Gastroesophageal sphincter (tissue), 3 donors: Measurements from ENCODE around the gene NBEA.

Experiments used
- POLR2A ChIP-seq, 2 donors: fragments of 450-650 bp; IDR thresholded peaks; one replicate each; pipeline ENCODE4 v1.6.1; 2017; ENCODE audit warnings: antibody characterized with exemption in 2 of 2, mild to moderate bottlenecking in 2 of 2, moderate library complexity in 1 of 2
- TF ChIP-seq, protein P1 (sequence below), 4 experiments: fragments of 200-600 bp in 2 of 4; fragments of 450-650 bp in 2 of 4; sonication (generic) in 1 of 4; IDR thresholded peaks; one replicate each; pipeline ENCODE4 v1.5.1; 2017 to 2019; ENCODE audit warnings: antibody characterized with exemption in 4 of 4, mild to moderate bottlenecking in 2 of 4, moderate library complexity in 2 of 4

DNA sequence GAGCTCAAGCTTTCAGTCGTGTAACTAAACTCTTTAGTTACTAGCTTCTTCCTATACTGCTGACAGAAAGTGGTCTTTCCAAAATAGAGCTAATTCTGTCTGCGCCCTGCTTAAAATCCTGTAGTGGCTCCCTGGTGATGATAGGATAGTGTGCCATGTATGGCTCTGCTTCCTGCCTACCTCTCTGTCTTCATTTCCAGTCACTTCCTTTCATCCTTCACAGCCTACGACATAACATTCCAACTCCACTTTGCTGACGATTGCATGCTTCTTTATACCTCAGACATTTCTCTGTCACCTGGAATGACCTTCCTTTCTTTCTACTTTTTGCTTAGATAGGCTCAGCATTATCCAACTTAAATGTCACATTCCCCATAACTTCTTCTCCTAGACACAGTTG, 343.6 kb downstream of the NBEA start:
- TF ChIP-seq, protein P1, sequence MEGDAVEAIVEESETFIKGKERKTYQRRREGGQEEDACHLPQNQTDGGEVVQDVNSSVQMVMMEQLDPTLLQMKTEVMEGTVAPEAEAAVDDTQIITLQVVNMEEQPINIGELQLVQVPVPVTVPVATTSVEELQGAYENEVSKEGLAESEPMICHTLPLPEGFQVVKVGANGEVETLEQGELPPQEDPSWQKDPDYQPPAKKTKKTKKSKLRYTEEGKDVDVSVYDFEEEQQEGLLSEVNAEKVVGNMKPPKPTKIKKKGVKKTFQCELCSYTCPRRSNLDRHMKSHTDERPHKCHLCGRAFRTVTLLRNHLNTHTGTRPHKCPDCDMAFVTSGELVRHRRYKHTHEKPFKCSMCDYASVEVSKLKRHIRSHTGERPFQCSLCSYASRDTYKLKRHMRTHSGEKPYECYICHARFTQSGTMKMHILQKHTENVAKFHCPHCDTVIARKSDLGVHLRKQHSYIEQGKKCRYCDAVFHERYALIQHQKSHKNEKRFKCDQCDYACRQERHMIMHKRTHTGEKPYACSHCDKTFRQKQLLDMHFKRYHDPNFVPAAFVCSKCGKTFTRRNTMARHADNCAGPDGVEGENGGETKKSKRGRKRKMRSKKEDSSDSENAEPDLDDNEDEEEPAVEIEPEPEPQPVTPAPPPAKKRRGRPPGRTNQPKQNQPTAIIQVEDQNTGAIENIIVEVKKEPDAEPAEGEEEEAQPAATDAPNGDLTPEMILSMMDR (IDR thresholded peaks at IDR 0.05) = no peak
- TF ChIP-seq POLR2A (IDR thresholded peaks at IDR 0.05) = no peak
